GM12878 (cell line): ENCODE results near the gene MS4A6E. TPM values are rescaled to one million over a fixed set of nuclear protein-coding genes. Genes with fewer than 3 reads are reported as not detected.
A peak's percentile ranks its signal among the peaks of the same experiment; 100 is the strongest.

Source experiments
- ATAC-seq: fragments of 200-7000 bp; cut with Tn5 transposase; 3 replicates; pipeline ENCODE4 v1.9.1; 2020; ENCODE audit warnings: mild to moderate bottlenecking, moderate library complexity
- BruUV-seq: library from RNA; stranded (reverse); fragments of 400-500 nt; replicated peaks from 2 replicates; lab custom pipeline; 2021; lab: Mats Ljungman, UMichigan
- CTCF ChIA-PET: fragments of 300-600 bp; sonication (Branson Sonifier 250); formaldehyde crosslinking; extraction: SDS; loops from one replicate; lab custom pipeline; 2021; ENCODE audit warnings: inconsistent platforms; lab: Yijun Ruan, JAX
- POLR2A ChIA-PET: fragments of 350-600 bp; formaldehyde crosslinking; extraction: SDS; loops from one replicate; lab custom pipeline; 2021; ENCODE audit warnings: inconsistent platforms; lab: Charles Lee
- RAD21 ChIA-PET: fragments of 300-600 bp; sonication (Branson Sonifier 250); formaldehyde crosslinking; loops from one replicate; lab custom pipeline; 2023; ENCODE audit warnings: antibody characterized with exemption; ENCODE audit not compliant: unreplicated experiment; lab: Charles Lee
- SMC1A ChIA-PET: fragments of 300-600 bp; sonication (Branson Sonifier 250); formaldehyde crosslinking; loops from one replicate; lab custom pipeline; 2023; ENCODE audit not compliant: unreplicated experiment, uncharacterized antibody; lab: Charles Lee
- DNase-seq: peaks from one replicate; pipeline ENCODE4 v3.0.0-alpha.2; 2011; ENCODE audit warnings: low read depth, low spot score
- FAIRE-seq: peaks from 3 replicates; lab custom pipeline; 2011; peaks lifted over from hg19 to GRCh38; lab: Jason Lieb, UNC
- H2AFZ ChIP-seq: 2 replicates; pipeline ENCODE4 v1.6.0; 2011; ENCODE audit warnings: low read depth, low read length, control low read depth; ENCODE audit not compliant: control insufficient read depth
- H3K27ac ChIP-seq: 2 replicates; pipeline ENCODE4 v1.5.1; 2011; ENCODE audit warnings: control low read depth; ENCODE audit not compliant: control insufficient read depth, insufficient read depth
- H3K27me3 ChIP-seq, 2 experiments: replicated peaks in 1 of 2; 2 replicates each; pipeline versions ENCODE4 v1.6.0 to v1.6.1; 2011; ENCODE audit warnings: low read length in 1 of 2; ENCODE audit not compliant: control insufficient read depth in 2 of 2, insufficient read depth in 2 of 2
- H3K36me3 ChIP-seq, 2 experiments: 2 replicates each; pipeline ENCODE4 v1.5.1; 2011; ENCODE audit warnings: low read length in 1 of 2; ENCODE audit not compliant: control insufficient read depth in 2 of 2, insufficient read depth in 2 of 2
- H3K4me1 ChIP-seq: 2 replicates; pipeline ENCODE4 v1.6.1; 2011; ENCODE audit warnings: mild to moderate bottlenecking, low read length, moderate library complexity, mixed read lengths; ENCODE audit not compliant: control insufficient read depth, insufficient read depth
- H3K4me2 ChIP-seq: 2 replicates; pipeline ENCODE4 v1.6.0; 2011; ENCODE audit warnings: control low read depth; ENCODE audit not compliant: control insufficient read depth, insufficient read depth
- H3K4me3 ChIP-seq: fragments of 200-600 bp; sonication (generic); 2 replicates; pipeline ENCODE4 v1.5.1; 2016
- H3K79me2 ChIP-seq: 2 replicates; pipeline ENCODE4 v1.6.0; 2011; ENCODE audit warnings: low read length; ENCODE audit not compliant: control insufficient read depth, insufficient read depth
- H3K9ac ChIP-seq: 2 replicates; pipeline ENCODE4 v1.8.0; 2011; ENCODE audit warnings: low read length, control low read depth, mixed read lengths; ENCODE audit not compliant: control insufficient read depth, insufficient read depth
- H3K9me3 ChIP-seq: replicated peaks from 3 replicates; pipeline ENCODE4 v1.5.1; 2011; ENCODE audit warnings: mild to moderate bottlenecking, low read length; ENCODE audit not compliant: control insufficient read depth, insufficient read depth
- H4K20me1 ChIP-seq: 2 replicates; pipeline ENCODE4 v1.6.0; 2011; ENCODE audit not compliant: control insufficient read depth, insufficient read depth
- ATF2 ChIP-seq: IDR thresholded peaks from 2 replicates; pipeline ENCODE4 v1.6.1; 2012; ENCODE audit warnings: low read length, inconsistent platforms
- CTCF ChIP-seq, 3 experiments: IDR thresholded peaks in 2 of 3; conservative IDR thresholded peaks in 1 of 3; 2 replicates each; pipeline ENCODE4 v1.5.1; 2011; ENCODE audit warnings: low read depth in 3 of 3, low read length in 3 of 3, mild to moderate bottlenecking in 3 of 3, control low read depth in 2 of 3, moderate library complexity in 2 of 3, inconsistent platforms in 1 of 3, mixed read lengths in 1 of 3; ENCODE audit not compliant: control insufficient read depth in 2 of 3, insufficient read depth in 1 of 3; ENCODE audit errors: extremely low read depth in 1 of 3
- RAD21 ChIP-seq: IDR thresholded peaks from 2 replicates; pipeline ENCODE4 v1.6.1; 2011; ENCODE audit warnings: mild to moderate bottlenecking, low read depth, low read length, moderate library complexity; ENCODE audit not compliant: insufficient read depth
- SMC3 ChIP-seq: IDR thresholded peaks from 2 replicates; pipeline ENCODE4 v1.6.1; 2011; ENCODE audit warnings: low read length, improper control_type of control experiment, borderline replicate concordance
- SREBF1 ChIP-seq: IDR thresholded peaks from 2 replicates; pipeline ENCODE4 v1.6.1; 2012; ENCODE audit warnings: mild to moderate bottlenecking, low read length
- YY1 ChIP-seq: IDR thresholded peaks from 2 replicates; pipeline ENCODE4 v1.6.1; 2011; ENCODE audit warnings: low read depth, mild to moderate bottlenecking, low read length
- ZNF592 ChIP-seq: fragments of 450-650 bp; IDR thresholded peaks from 2 replicates; pipeline ENCODE4 v1.6.1; 2017; ENCODE audit warnings: mild to moderate bottlenecking, moderate library complexity
- WGBS: methylation state at CpG from one replicate; pipeline ENCODE4 v1.1.6; 2016; ENCODE audit warnings: low lambda C conversion rate; ENCODE audit not compliant: insufficient replicate concordance, insufficient coverage; ENCODE audit errors: missing lambda C conversion rate; 5-methylcytosine and 5-hydroxymethylcytosine counted together
- in situ Hi-C: fragments of 300-500 bp; cut with MboI; formaldehyde crosslinking; loops from 9 replicates; pipeline ENCODE4 v1.14.3; 2018; ENCODE audit warnings: mixed read lengths
- intact Hi-C: fragments of 100-400 bp; cut with micrococcal nuclease; formaldehyde crosslinking; loops from one replicate; pipeline ENCODE4 v1.14.2; 2022; ENCODE audit not compliant: unreplicated experiment
- polyA plus RNA-seq, 11 experiments: library from polyadenylated mRNA; depleted of rRNA in 4 of 11; unstranded in 6 of 11; stranded (reverse) in 5 of 11; fragments of >200 nt; fragmentation: Nextera tagmentation in 4 of 11; fragmentation: Illumina TruSeq in 1 of 11; extraction: Ambion mirVana in 4 of 11; extraction: Trizol in 1 of 11; gene quantifications; 1 replicate in 1 of 11; 2 replicates in 10 of 11; pipeline versions ENCODE4 v1.2.1 to v1.2.3, GENCODE V29; 2011 to 2016; ENCODE audit warnings: inconsistent platforms in 2 of 11, missing spikeins in 2 of 11, low read depth in 1 of 11
- total RNA-seq, 4 experiments: library from RNA; depleted of rRNA in 3 of 4; stranded (reverse); fragments of >200 nt in 3 of 4; fragmentation: Illumina TruSeq in 1 of 4; extraction: Trizol in 1 of 4; gene quantifications; 2 replicates each; pipeline versions ENCODE4 v1.2.1 to v1.2.3, GENCODE V29; 2013 to 2021

MS4A6E gene
- total and polyA plus RNA-seq, 10 of the 15 experiments (the other 5 are each of a cell fraction or from before 2014, with no cell fraction given), result 0.14 to 0.86 (median 0.47) TPM; not detected in 5

GRCh38 chr11:60334005-60334620 lies 7.1 kb downstream of the MS4A6E start:
- in situ Hi-C loops, result no loop called here
- intact Hi-C loops, result loop anchor here (10.0 kb wide), 1 partner anchor 431 kb away; no protein-coding TSS in a partner anchor
- H3K4me3 ChIP-seq, result no peak overlapping the region
- POLR2A ChIA-PET, result no interaction called here
- peak; percentile 73; the same call in 1 of the 2 replicates for TF ChIP-seq SMC3
- peak; percentile 73 to 86 (median 74) for TF ChIP-seq CTCF (IDR thresholded peaks at IDR 0.05 in 2 of 3, conservative IDR thresholded peaks at IDR 0.05 in 1 of 3; ENCODE audit: control insufficient read depth in 2 of 3, extremely low read depth in 1 of 3, insufficient read depth in 1 of 3, low read depth in 3 of 3, low read length in 3 of 3)
- peak; percentile 76; the same call in 1 of the 2 replicates for TF ChIP-seq YY1
- TF ChIP-seq ZNF592, result no peak
- peak; percentile 67 for TF ChIP-seq RAD21
- no peak for TF ChIP-seq SREBF1
- no peak for TF ChIP-seq ATF2
- H3K4me2 ChIP-seq, result no peak overlapping the region
- FAIRE-seq (no peak), DNase-seq (no peak), ATAC-seq (peak; percentile 65)
- H2AFZ ChIP-seq, result peak overlapping the region; percentile 39; the same call in 1 of the 2 replicates
- RAD21 ChIA-PET, result interaction anchor here (1.0 to 5.2 kb wide), 14 partner anchors 9 to 284 kb away, joined by 3 to 30 read pairs (median 4); no protein-coding TSS in a partner anchor
- H3K27me3 ChIP-seq, result no peaks in the 10 kb centered on the region
- H3K9me3 ChIP-seq, result no peaks in the 10 kb centered on the region; the same call in 2 of the 3 replicates
- H3K36me3 ChIP-seq, result no peaks in the 10 kb centered on the region
- SMC1A ChIA-PET, result interaction anchor here (0.7 to 6.8 kb wide), 29 partner anchors 10 to 301 kb away, joined by 3 to 68 read pairs (median 5); no protein-coding TSS in a partner anchor
- 0% methylated on average over 2 of the region's 2 CpGs for WGBS
- BruUV-seq, result no TSS peak
- H3K27ac ChIP-seq, result no peak overlapping the region
- H3K79me2 ChIP-seq, result no peaks in the 10 kb centered on the region
- no peak overlapping the region for H3K9ac ChIP-seq
- H3K4me1 ChIP-seq, result peaks cover 22% of the 10 kb centered on the region
- H4K20me1 ChIP-seq, result no peaks in the 10 kb centered on the region
- CTCF ChIA-PET, result interaction anchor here (0.7 to 7.4 kb wide), 39 partner anchors 9 to 579 kb away, joined by 3 to 135 read pairs (median 4); partner anchors contain the start of genes MS4A1 and STX3
